ENCODE data around the gene IQSEC2.

DNA sequence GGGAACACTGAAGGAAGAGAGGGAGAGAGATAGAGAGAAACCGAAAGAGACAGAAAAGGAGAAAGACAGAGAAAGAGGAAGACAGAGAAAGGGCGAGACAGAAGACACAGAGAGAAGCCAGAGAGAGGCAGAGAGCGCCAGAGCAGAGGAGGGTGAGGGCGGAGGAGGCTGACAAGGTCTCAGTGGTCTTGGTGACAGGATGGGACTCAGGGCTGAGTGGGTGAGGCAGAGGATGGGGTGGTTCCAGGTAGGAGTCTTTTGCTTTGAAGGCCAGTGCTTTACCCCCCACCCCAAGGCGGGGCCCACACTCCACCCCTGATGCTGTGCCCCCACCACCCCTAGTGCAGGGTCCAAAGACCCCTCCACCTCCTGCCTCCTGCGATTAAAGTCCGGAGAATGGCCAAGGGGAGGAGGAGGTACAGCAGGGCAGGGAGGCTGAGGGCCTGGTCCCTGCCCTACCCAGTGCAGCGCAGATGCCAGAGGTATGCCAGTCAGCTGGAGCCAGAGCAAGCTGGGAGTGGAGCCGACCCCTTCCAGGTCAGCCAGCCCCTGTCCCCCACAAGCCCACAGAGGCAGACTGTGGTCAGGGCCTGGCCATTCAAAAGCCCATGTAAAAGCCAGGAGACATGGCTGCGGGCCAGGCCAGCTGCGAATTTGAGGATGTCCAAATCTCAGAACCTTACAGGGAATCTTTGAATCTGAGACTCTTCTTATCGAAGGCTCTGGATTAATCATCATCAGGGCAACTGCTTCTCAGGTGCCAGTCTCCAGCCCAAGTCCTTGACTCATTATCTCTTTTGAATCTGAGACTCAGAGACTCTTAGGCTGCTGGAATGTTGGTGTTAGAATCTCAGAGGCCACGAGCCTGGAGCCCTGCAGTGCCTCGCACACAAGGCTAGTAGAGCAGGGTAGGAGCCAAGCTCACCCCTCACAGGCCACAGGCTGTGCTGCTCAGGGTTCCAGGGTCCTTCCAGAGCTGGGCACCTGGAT is 758 bp downstream of the IQSEC2 start:
- no peak for TF ChIP-seq JUN (CRISPR knock-in tag; IDR thresholded peaks at IDR 0.05)
- no peak for TF ChIP-seq ZNF30 (CRISPR knock-in tag; IDR thresholded peaks at IDR 0.05)
- no peak for TF ChIP-seq CTCF (CRISPR knock-in tag; IDR thresholded peaks at IDR 0.05)
